ENCODE measurements around the gene CD209. TPM values are rescaled to one million over a fixed set of nuclear protein-coding genes. Genes with fewer than 3 reads are reported as not detected.

The CD209 gene
- total RNA-seq, 1 experiment from 2014 or later, result not detected

GRCh38 chr19:7732045-7732444, 15.3 kb downstream of the CD209 start, which contains the start of gene CLEC4G:
Gene CLEC4G, minus strand, starts transcription at chr19:7732110. Its CDS starts 8 bp downstream, at chr19:7732102.
- no TSS peak for BruUV-seq (replicated peaks)
- ChIA-PET POLR2A (no interaction called here), RAD21 (ENCODE audit: low non-redundant PET in 1 of 2, low total read pairs in 2 of 2, uncharacterized antibody in 2 of 2, unreplicated experiment in 2 of 2) (no interaction called here), CTCF (no interaction called here)
- Histone ChIP-seq H3K9me3 (ENCODE audit: control insufficient read depth in 1 of 2, insufficient read depth in 1 of 2, low read depth in 1 of 2, low read length in 2 of 2) (no peaks in the 10 kb centered on the region), H3K9ac (ENCODE audit: low read length) (no peak within 1 kb of the TSS), H3K4me1 (ENCODE audit: control insufficient read depth in 1 of 2, insufficient read depth in 2 of 2, low read length in 2 of 2) (no peaks in the 10 kb centered on the region), H3K79me2 (ENCODE audit: insufficient read depth, low read length) (no peaks in the 10 kb centered on the region), H3K4me3 (replicated peaks in 1 of 2; ENCODE audit: low read depth in 1 of 2, low read length in 2 of 2) (no peak within 1 kb of the TSS), H3K27ac (ENCODE audit: low read depth, low read length) (no peak within 1 kb of the TSS), H4K20me1 (ENCODE audit: insufficient read depth) (no peaks in the 10 kb centered on the region), H3K9me2 (ENCODE audit: insufficient read depth) (no peaks in the 10 kb centered on the region), H3K36me3 (ENCODE audit: control insufficient read depth in 1 of 2, insufficient read depth in 2 of 2, low read length in 2 of 2) (no peaks in the 10 kb centered on the region), H3K4me2 (ENCODE audit: low read length) (no peak within 1 kb of the TSS), H3K27me3 (ENCODE audit: insufficient read depth, low read length) (peaks cover 21% of the 10 kb centered on the region), H2AFZ (ENCODE audit: low read depth, low read length, poor library complexity, severe bottlenecking) (no peak within 1 kb of the TSS)
- ATAC-seq (no peak; the same call in 1 of the 2 replicates), DNase-seq (ENCODE audit: low read depth, low spot score) (no peak)
- intact Hi-C loops (cut with micrococcal nuclease), result no loop called here
- TF ChIP-seq TCF7L2 (IDR thresholded peaks at IDR 0.05; ENCODE audit: borderline replicate concordance, extremely low read depth, insufficient read depth, insufficient read length), result no peak
- no peak for TF ChIP-seq EZH2phosphoT487 (IDR thresholded peaks at IDR 0.05; ENCODE audit: borderline replicate concordance)
- TF ChIP-seq ZFX (IDR thresholded peaks at IDR 0.05), result no peak

GRCh38 chr19:7731615-7732014, 15.7 kb downstream of the CD209 start:
- Histone ChIP-seq H3K79me2 (ENCODE audit: insufficient read depth, low read length) (no peaks in the 10 kb centered on the region), H3K9me2 (ENCODE audit: insufficient read depth) (no peaks in the 10 kb centered on the region), H3K4me3 (replicated peaks in 1 of 2; ENCODE audit: low read depth in 1 of 2, low read length in 2 of 2) (no peak overlapping the region), H2AFZ (ENCODE audit: low read depth, low read length, poor library complexity, severe bottlenecking) (no peak overlapping the region), H3K4me1 (ENCODE audit: control insufficient read depth in 1 of 2, insufficient read depth in 2 of 2, low read length in 2 of 2) (no peaks in the 10 kb centered on the region), H3K27ac (ENCODE audit: low read depth, low read length) (no peak overlapping the region), H4K20me1 (ENCODE audit: insufficient read depth) (no peaks in the 10 kb centered on the region), H3K36me3 (ENCODE audit: control insufficient read depth in 1 of 2, insufficient read depth in 2 of 2, low read length in 2 of 2) (no peaks in the 10 kb centered on the region), H3K9ac (ENCODE audit: low read length) (no peak overlapping the region), H3K9me3 (ENCODE audit: control insufficient read depth in 1 of 2, insufficient read depth in 1 of 2, low read depth in 1 of 2, low read length in 2 of 2) (no peaks in the 10 kb centered on the region), H3K27me3 (ENCODE audit: insufficient read depth, low read length) (peaks cover 21% of the 10 kb centered on the region), H3K4me2 (ENCODE audit: low read length) (no peak overlapping the region)
- intact Hi-C loops (cut with micrococcal nuclease), result no loop called here
- TF ChIP-seq SRF (IDR thresholded peaks at IDR 0.05; ENCODE audit: low read depth), result no peak
- CTCF ChIA-PET, result no interaction called here
- DNase-seq (ENCODE audit: low read depth, low spot score) (no peak), ATAC-seq (no peak)
- RAD21 ChIA-PET (ENCODE audit: low non-redundant PET in 1 of 2, low total read pairs in 2 of 2, uncharacterized antibody in 2 of 2, unreplicated experiment in 2 of 2), result no interaction called here
- no TSS peak for BruUV-seq (replicated peaks)
- POLR2A ChIA-PET, result no interaction called here

All from HCT116 (cell line).